Natural killer cell (primary cell): ENCODE results near the gene ZNF136. TPM values are rescaled to one million over a fixed set of nuclear protein-coding genes. Genes with fewer than 3 reads are reported as not detected.

Experiments
- ATAC-seq, 3 donors: fragments of 150-1000 bp in 2 of 3; fragments of 200-7000 bp in 1 of 3; cut with Tn5 transposase; 1 replicate in 1 of 3; 2 replicates in 2 of 3; pipeline ENCODE4 v1.10.0; 2021; ENCODE audit warnings: mild to moderate bottlenecking in 2 of 3, moderate library complexity in 2 of 3
- DNase-seq, 2 donors: peaks; one replicate each; pipeline versions ENCODE4 v3.0.0 to v3.0.0-alpha.2; 2013 to 2021; ENCODE audit warnings: mixed read lengths in 1 of 2
- H3K27ac ChIP-seq: one replicate; pipeline ENCODE4 v1.5.1; 2013; ENCODE audit warnings: mild to moderate bottlenecking, low read length
- H3K27me3 ChIP-seq: one replicate; pipeline ENCODE4 v1.6.1; 2013; ENCODE audit warnings: low read length; ENCODE audit not compliant: control insufficient read depth, insufficient read depth
- H3K36me3 ChIP-seq: one replicate; pipeline ENCODE4 v1.6.1; 2013; ENCODE audit warnings: low read length; ENCODE audit not compliant: control insufficient read depth, insufficient read depth
- H3K4me1 ChIP-seq: one replicate; pipeline ENCODE4 v1.6.1; 2013; ENCODE audit warnings: low read length; ENCODE audit not compliant: control insufficient read depth, insufficient read depth
- H3K4me3 ChIP-seq: one replicate; pipeline ENCODE4 v1.5.1; 2013; ENCODE audit warnings: low read length
- H3K9me3 ChIP-seq: one replicate; pipeline ENCODE4 v1.6.1; 2013; ENCODE audit warnings: low read length; ENCODE audit not compliant: control insufficient read depth, insufficient read depth
- H3K27ac Mint-ChIP-seq, 2 donors: one replicate each; pipeline ENCODE4 v1.8.0; 2022; ENCODE audit warnings: mild to moderate bottlenecking in 2 of 2, mixed read lengths in 2 of 2, moderate library complexity in 1 of 2
- H3K27me3 Mint-ChIP-seq, 2 donors: one replicate each; pipeline ENCODE4 v1.8.0; 2022; ENCODE audit warnings: low read depth in 2 of 2, mixed read lengths in 2 of 2
- H3K36me3 Mint-ChIP-seq: one replicate; pipeline ENCODE4 v1.8.0; 2022; ENCODE audit warnings: mixed read lengths
- H3K4me1 Mint-ChIP-seq, 2 donors: one replicate each; pipeline ENCODE4 v1.8.0; 2022; ENCODE audit warnings: mixed read lengths in 2 of 2
- H3K4me3 Mint-ChIP-seq: one replicate; pipeline ENCODE4 v1.8.0; 2022; ENCODE audit warnings: mild to moderate bottlenecking, moderate library complexity, mixed read lengths
- H3K9me3 Mint-ChIP-seq, 2 donors: one replicate each; pipeline ENCODE4 v1.8.0; 2022; ENCODE audit warnings: mixed read lengths in 2 of 2
- whole genome bisulfite sequencing: methylation state at CpG from one replicate; pipeline ENCODE4 v1.1.7; 2013; ENCODE audit warnings: missing lambda C conversion rate; ENCODE audit not compliant: insufficient coverage; 5-methylcytosine and 5-hydroxymethylcytosine counted together
- intact Hi-C: fragments of 100-400 bp; cut with micrococcal nuclease; formaldehyde crosslinking; loops from one replicate; pipeline ENCODE4 v1.14.2; 2022
- total RNA-seq, 4 donors: library from RNA; stranded (reverse); fragments of 120-200 nt in 1 of 4; gene quantifications; one replicate each; pipeline versions ENCODE4 v1.2.3 to v1.2.4, GENCODE V29; 2013 to 2022
- TF ChIP-seq, protein P1 (sequence below): fragments of 200-600 bp; IDR thresholded peaks from one replicate; pipeline ENCODE4 v1.8.0; 2022; ENCODE audit warnings: antibody characterized with exemption

Gene ZNF136
- total RNA-seq, 3 donors from 2014 or later (not counting 1 experiment from before 2014, with no cell fraction given) = 31.5 to 47.7 (median 39.8) TPM

DNA sequence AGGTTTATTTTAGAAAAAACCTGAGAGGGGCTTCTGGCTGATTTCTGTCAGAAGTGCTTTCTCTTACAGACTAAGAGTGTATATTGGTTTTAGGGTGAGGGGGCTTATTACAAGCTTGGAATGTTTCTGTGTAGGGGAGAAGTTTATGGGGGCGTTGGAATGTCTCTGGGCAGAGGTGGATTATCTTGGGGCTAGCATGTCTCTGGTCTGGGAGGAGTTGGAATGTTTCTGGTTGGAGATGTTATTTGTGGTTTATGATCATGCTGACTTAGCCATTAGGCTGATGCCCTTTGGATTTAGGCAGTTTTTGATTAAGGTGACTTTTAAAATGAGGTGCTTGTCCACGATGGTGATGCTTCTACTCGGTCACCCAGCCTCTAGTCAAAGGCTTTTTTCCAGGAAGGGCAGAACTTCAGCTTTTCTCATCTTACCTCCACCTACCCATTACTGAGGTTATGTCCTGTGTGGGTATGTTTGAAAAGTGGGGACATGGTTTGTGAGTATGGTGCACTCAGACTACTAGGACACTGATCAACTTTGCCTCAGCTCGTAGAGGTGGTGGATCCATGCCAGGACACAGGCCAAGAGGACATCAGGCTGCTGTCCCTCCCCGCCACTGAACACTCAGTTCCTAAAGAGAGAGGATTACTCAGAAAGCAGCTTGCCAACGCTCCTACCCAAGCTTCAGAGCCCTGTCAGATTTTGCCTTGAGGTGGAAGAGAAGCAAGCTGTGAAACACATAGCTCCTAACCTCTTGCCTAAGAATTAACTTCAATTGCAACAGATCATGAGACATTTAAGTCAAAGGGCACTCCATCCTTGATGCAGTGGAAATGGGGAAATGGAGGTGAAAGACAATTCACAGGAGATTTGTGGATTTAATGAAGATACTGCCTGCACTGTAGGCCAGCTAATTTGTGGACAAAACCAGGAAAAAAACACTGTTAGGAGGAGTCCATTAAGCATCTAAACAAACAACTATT, 68.1 kb downstream of the ZNF136 start:
- DNase-seq (no peak), ATAC-seq (no peak)
- Mint-ChIP-seq H3K4me3 (no peak overlapping the region), H3K4me1 (peaks cover 13 to 17% of the 10 kb centered on the region in 2 donors), H3K9me3 (no peaks in the 10 kb centered on the region), H3K27me3 (no peaks in the 10 kb centered on the region), H3K27ac (no peak overlapping the region), H3K36me3 (peaks cover 24% of the 10 kb centered on the region)
- Histone ChIP-seq H3K9me3 (peaks cover 2% of the 10 kb centered on the region), H3K4me1 (no peaks in the 10 kb centered on the region), H3K36me3 (peaks cover 5% of the 10 kb centered on the region), H3K4me3 (no peak overlapping the region), H3K27ac (no peak overlapping the region), H3K27me3 (no peaks in the 10 kb centered on the region)
- intact Hi-C loops = no loop called here
- WGBS = 86% methylated on average over 4 of the region's 6 CpGs
- TF ChIP-seq, protein P1, sequence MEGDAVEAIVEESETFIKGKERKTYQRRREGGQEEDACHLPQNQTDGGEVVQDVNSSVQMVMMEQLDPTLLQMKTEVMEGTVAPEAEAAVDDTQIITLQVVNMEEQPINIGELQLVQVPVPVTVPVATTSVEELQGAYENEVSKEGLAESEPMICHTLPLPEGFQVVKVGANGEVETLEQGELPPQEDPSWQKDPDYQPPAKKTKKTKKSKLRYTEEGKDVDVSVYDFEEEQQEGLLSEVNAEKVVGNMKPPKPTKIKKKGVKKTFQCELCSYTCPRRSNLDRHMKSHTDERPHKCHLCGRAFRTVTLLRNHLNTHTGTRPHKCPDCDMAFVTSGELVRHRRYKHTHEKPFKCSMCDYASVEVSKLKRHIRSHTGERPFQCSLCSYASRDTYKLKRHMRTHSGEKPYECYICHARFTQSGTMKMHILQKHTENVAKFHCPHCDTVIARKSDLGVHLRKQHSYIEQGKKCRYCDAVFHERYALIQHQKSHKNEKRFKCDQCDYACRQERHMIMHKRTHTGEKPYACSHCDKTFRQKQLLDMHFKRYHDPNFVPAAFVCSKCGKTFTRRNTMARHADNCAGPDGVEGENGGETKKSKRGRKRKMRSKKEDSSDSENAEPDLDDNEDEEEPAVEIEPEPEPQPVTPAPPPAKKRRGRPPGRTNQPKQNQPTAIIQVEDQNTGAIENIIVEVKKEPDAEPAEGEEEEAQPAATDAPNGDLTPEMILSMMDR = no peak

DNA sequence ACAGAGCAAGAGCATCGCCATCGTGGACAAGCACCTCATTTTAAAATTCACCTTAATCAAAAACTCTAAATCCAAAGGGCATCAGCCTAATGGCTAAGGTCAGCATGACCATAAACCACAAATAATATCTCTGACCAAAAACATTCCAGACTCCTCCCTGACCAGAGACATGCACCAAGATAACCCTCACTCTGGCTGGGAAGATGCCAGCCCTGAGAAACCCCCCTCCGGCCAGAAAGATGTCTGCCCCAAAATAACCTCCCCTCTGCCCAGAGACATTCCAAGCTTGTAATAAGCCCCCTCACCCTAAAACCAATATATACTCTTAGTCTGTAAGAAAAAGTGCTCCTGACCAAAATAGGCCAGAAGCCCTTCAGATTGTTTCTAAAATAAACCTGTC, 70.1 kb downstream of the ZNF136 start:
- Histone ChIP-seq H3K9me3 (peaks cover 2% of the 10 kb centered on the region), H3K36me3 (peaks cover 5% of the 10 kb centered on the region), H3K27me3 (no peaks in the 10 kb centered on the region), H3K4me1 (no peaks in the 10 kb centered on the region), H3K27ac (no peak overlapping the region), H3K4me3 (no peak overlapping the region)
- ATAC-seq = no peak
- Mint-ChIP-seq H3K27me3 (no peaks in the 10 kb centered on the region), H3K36me3 (peaks cover 24% of the 10 kb centered on the region), H3K4me1 (peaks cover 13 to 17% of the 10 kb centered on the region in 2 donors), H3K9me3 (no peaks in the 10 kb centered on the region), H3K27ac (no peak overlapping the region), H3K4me3 (no peak overlapping the region)
- no peak for DNase-seq
- 96% methylated on average over 3 of the region's 3 CpGs for WGBS
- TF ChIP-seq, protein P1 = no peak
- intact Hi-C loops = no loop called here

DNA sequence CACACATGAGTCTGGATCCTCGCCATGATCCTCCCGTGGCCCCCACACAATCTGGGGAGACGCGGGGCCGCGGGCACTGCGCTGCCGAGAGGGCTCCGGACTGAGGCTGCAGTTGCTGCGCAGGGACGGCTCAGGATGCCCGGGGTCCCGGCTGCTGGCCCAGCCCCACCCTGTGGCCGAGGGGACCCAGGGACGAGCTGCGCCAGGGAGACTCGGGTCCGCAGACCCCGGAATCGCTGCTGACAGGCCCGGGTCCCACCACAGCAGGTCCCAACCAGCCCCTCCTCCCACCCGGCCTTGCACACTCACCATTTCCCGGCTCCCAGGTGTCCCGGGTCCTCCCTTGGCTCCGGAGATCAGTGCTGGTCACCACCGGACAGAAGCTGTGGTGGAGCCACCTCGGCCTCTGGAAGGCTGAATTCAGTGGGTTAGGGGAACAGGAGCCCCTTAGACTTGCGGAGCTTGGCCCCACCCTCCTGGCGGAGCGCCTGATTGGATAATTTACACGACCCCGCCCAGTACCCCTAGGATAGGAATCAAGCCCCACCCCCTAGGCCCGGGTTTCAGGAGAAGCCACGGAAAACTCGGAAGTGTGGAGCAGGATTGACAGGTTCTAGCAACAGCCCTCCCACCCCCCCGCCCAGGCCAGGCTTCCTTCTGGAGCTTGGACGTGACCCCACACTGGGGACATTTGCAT, 74.4 kb downstream of the ZNF136 start:
- Histone ChIP-seq H3K36me3 (no peaks in the 10 kb centered on the region), H3K27me3 (no peaks in the 10 kb centered on the region), H3K27ac (no peak overlapping the region), H3K4me3 (no peak overlapping the region), H3K4me1 (no peaks in the 10 kb centered on the region), H3K9me3 (peaks cover 3% of the 10 kb centered on the region)
- DNase-seq (no peak), ATAC-seq (no peak)
- Mint-ChIP-seq H3K4me1 (peaks cover 8 to 10% of the 10 kb centered on the region in 2 donors), H3K36me3 (peaks cover 7% of the 10 kb centered on the region), H3K9me3 (no peaks in the 10 kb centered on the region), H3K27ac (no peak overlapping the region), H3K27me3 (no peaks in the 10 kb centered on the region), H3K4me3 (no peak overlapping the region)
- 97% methylated on average over 37 of the region's 37 CpGs for WGBS
- intact Hi-C loops = no loop called here
- TF ChIP-seq, protein P1 = no peak

Other genes with a start within 250 kb of the ZNF136 start
- gene ZNF700, start 238.0 kb upstream of the ZNF136 start, total RNA-seq = 10 to 100 TPM; 25.1 to 30.1 (median 26.4) TPM
- 1 to 10 TPM; 4.8 to 7.7 (median 5.8) TPM for gene ZNF763, start 198.1 kb upstream of the ZNF136 start, total RNA-seq
- 1 to 10 TPM; 3.4 to 9.0 (median 3.9) TPM for gene ZNF433, start 127.4 kb upstream of the ZNF136 start, total RNA-seq
- under 1 TPM in 2 of 3 donors, not detected in 1; 0.20 to 0.54 TPM for gene ZNF878, start 110.1 kb upstream of the ZNF136 start, total RNA-seq
- gene ZNF844, start 98.4 kb upstream of the ZNF136 start, total RNA-seq = 10 to 100 TPM; 12.1 to 36.2 (median 27.4) TPM
- gene ZNF20, start 22.7 kb upstream of the ZNF136 start, total RNA-seq = 1 to 10 TPM; 4.2 to 9.0 (median 4.6) TPM
- 1 to 10 TPM; 3.1 to 7.9 (median 4.4) TPM for gene ZNF625, start 6.4 kb upstream of the ZNF136 start, total RNA-seq
- 10 to 100 TPM; 27.3 to 43.1 (median 40.0) TPM for gene ZNF44, start 131.8 kb downstream of the ZNF136 start, total RNA-seq
- gene ZNF563, start 170.5 kb downstream of the ZNF136 start, total RNA-seq = under 1 TPM; 0.78 to 1.00 (median 0.80) TPM
- 1 to 10 TPM; 1.4 to 3.4 (median 2.8) TPM for gene ZNF442, start 202.6 kb downstream of the ZNF136 start, total RNA-seq
- 1 to 10 TPM; 2.8 to 7.5 (median 4.6) TPM for gene ZNF799, start 238.2 kb downstream of the ZNF136 start, total RNA-seq